ENCODE data around the gene ACKR3. TPM values are rescaled to one million over a fixed set of nuclear protein-coding genes. Genes with fewer than 3 reads are reported as not detected.

The ACKR3 gene
- total RNA-seq, 6 experiments from 2014 or later: 0.66 to 57.0 (median 4.7) TPM

- Histone ChIP-seq H3K27ac (no peak overlapping the region), H3K36me3 (peaks cover 0 to 2% (median 0%) of the 10 kb centered on the region in 4 donors), H3K4me1 (no peaks in the 10 kb centered on the region), H3K27me3 (no peaks in the 10 kb centered on the region), H3K4me3 (no peak overlapping the region), H3K9me3 (no peaks in the 10 kb centered on the region)
- ATAC-seq: no peak
- TF ChIP-seq POLR2A (IDR thresholded peaks at IDR 0.05): peak; percentile 8
- TF ChIP-seq, protein P1, sequence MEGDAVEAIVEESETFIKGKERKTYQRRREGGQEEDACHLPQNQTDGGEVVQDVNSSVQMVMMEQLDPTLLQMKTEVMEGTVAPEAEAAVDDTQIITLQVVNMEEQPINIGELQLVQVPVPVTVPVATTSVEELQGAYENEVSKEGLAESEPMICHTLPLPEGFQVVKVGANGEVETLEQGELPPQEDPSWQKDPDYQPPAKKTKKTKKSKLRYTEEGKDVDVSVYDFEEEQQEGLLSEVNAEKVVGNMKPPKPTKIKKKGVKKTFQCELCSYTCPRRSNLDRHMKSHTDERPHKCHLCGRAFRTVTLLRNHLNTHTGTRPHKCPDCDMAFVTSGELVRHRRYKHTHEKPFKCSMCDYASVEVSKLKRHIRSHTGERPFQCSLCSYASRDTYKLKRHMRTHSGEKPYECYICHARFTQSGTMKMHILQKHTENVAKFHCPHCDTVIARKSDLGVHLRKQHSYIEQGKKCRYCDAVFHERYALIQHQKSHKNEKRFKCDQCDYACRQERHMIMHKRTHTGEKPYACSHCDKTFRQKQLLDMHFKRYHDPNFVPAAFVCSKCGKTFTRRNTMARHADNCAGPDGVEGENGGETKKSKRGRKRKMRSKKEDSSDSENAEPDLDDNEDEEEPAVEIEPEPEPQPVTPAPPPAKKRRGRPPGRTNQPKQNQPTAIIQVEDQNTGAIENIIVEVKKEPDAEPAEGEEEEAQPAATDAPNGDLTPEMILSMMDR (IDR thresholded peaks at IDR 0.05): no peak
- WGBS (ENCODE audit: insufficient coverage, low coverage, low lambda C conversion rate, missing lambda C conversion rate): 77% methylated on average over 3 of the region's 8 CpGs
- intact Hi-C loops (cut with DNase I): no loop called here
- DNase-seq: no peak
These were observed 6.5 kb downstream of the ACKR3 start for GRCh38 chr2:236576087-236576486.

GRCh38 chr2:236576953-236577352 lies 7.3 kb downstream of the ACKR3 start:
- intact Hi-C loops (cut with DNase I): no loop called here
- no peaks in the 10 kb centered on the region for H3K9me3 ChIP-seq
- H3K27me3 ChIP-seq: no peaks in the 10 kb centered on the region
- 82% methylated on average over 4 of the region's 11 CpGs for WGBS (ENCODE audit: insufficient coverage, low coverage, low lambda C conversion rate, missing lambda C conversion rate)
- no peak overlapping the region for H3K4me3 ChIP-seq
- DNase-seq: no peak
- ATAC-seq: no peak
- no peak overlapping the region for H3K27ac ChIP-seq
- peaks cover 0 to 8% (median 0%) of the 10 kb centered on the region in 4 donors for H3K36me3 ChIP-seq
- H3K4me1 ChIP-seq: no peaks in the 10 kb centered on the region
- no peak for TF ChIP-seq POLR2A (IDR thresholded peaks at IDR 0.05)
- TF ChIP-seq, protein P1 (IDR thresholded peaks at IDR 0.05): no peak

DNA sequence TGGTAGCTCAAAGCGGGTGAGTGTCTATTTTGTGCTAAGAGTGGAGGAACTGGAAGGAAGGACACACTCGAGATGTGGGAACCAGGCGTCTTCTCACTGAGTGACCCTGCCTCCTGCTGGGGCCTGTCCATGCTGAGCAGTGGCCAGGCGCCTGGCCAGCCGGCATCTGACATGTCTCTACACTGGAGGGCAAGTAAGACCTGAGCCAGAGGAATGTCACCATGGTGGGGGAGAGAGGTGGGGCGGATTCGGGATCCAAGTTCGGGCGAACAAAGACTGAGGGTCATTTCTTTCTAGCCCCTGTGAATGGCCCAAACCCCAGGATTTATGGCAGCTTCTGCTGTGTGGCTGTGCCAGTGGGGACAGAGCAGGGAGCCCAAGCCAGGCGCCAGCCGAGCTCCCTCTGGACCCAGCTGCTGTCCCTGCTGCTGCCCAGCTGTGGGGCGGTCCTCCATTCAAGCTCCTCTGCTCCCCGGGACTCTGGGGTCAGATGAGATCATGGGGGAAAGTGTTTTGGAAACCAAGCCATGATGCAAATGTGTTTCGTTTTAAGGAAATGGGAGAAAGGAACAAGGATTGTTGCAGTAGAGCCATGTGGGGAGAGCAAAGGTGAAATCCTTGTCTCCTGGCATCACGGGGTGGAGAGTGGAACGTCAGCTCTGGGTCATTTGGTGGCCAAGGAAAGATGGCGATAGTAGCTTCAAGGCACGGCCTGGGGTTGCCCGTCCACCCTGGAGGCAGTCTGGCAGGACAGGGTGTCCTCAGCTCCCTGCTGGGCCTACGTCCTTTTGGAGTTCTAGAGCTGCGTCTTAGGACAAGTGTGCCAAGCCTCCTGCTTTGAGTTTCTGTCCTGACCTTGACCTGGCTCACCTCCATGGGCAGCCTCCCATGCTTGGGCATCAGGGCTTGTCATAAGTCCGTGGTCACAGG lies 8.1 kb downstream of the ACKR3 start:
- no peak for DNase-seq
- Histone ChIP-seq H3K4me3 (no peak overlapping the region), H3K27ac (no peak overlapping the region), H3K4me1 (no peaks in the 10 kb centered on the region), H3K9me3 (no peaks in the 10 kb centered on the region), H3K36me3 (peaks cover 0 to 12% (median 0%) of the 10 kb centered on the region in 4 donors), H3K27me3 (no peaks in the 10 kb centered on the region)
- TF ChIP-seq, protein P1 (IDR thresholded peaks at IDR 0.05): no peak
- no peak for TF ChIP-seq POLR2A (IDR thresholded peaks at IDR 0.05)
- WGBS (ENCODE audit: insufficient coverage, low coverage, low lambda C conversion rate, missing lambda C conversion rate): 82% methylated on average over 5 of the region's 22 CpGs
- ATAC-seq: no peak
- intact Hi-C loops (cut with DNase I): no loop called here

DNA sequence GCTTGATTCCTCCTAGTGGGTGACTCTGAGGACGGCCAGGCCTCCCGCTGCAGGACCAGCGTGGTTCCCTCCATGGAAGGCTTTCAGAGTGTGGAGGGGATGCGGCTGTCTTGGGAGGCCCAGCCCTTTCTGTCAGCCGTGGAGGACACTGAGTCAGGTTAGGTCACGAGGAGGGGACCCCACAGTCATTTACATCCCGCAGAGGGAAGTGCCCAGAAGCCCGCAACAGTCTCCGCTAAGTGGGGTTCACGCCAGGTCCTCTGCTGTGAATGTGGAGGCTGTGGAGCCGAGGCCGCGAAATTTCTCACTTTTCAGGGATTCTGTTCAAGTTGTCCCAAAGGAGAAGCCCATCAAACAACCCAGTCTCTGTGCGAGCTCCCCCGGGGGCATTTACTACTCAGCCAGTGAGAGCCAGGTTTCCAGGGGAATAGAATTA lies 8.8 kb downstream of the ACKR3 start:
- H3K36me3 ChIP-seq: peaks cover 0 to 12% (median 0%) of the 10 kb centered on the region in 4 donors
- H3K4me3 ChIP-seq: no peak overlapping the region
- ATAC-seq (no peak), DNase-seq (no peak)
- H3K27me3 ChIP-seq: no peaks in the 10 kb centered on the region
- no peaks in the 10 kb centered on the region for H3K4me1 ChIP-seq
- WGBS (ENCODE audit: insufficient coverage, low coverage, low lambda C conversion rate, missing lambda C conversion rate): 93% methylated on average over 5 of the region's 15 CpGs
- no peaks in the 10 kb centered on the region for H3K9me3 ChIP-seq
- intact Hi-C loops (cut with DNase I): no loop called here
- no peak overlapping the region for H3K27ac ChIP-seq
- TF ChIP-seq, protein P1 (IDR thresholded peaks at IDR 0.05): no peak
- no peak for TF ChIP-seq POLR2A (IDR thresholded peaks at IDR 0.05)
